ENCODE results near the gene PCDHGA6.

The PCDHGA6 gene

DNA sequence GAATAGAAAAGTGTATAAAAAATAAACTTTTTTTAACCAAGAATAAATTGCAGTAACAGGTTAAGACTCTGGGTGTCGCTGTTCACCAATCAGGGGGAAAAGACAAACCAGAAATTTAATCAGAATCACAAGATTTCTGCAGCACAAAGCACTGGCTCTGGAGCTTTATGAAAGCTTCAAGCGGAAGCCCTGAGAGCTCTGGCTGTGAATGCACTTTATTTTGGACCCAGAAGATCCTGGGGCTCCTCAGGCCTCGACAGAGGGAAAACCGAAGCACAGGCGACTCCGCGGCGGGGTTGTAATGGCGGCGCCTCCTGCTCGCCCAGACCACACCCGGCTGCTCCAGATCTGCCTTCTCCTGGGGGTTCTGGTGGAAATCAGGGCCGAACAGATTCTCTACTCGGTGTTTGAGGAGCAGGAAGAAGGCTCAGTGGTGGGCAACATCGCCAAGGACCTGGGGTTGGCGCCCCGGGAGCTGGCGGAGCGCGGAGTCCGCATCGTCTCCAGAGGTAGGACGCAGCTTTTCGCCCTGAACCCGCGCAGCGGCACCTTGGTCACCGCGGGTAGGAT is 18.7 kb upstream of the PCDHGA6 start, which contains the start of gene PCDHGA4:
Gene PCDHGA4 (plus strand): TSS at position 122 of the 570 bp plus-strand sequence. CDS start 87 bp downstream, at position 209.
- DNase-seq (ENCODE audit: low spot score) = no peak
- peak; percentile 13 for TF ChIP-seq CTCF (IDR thresholded peaks at IDR 0.05; ENCODE audit: extremely low read depth, missing control alignments)

DNA sequence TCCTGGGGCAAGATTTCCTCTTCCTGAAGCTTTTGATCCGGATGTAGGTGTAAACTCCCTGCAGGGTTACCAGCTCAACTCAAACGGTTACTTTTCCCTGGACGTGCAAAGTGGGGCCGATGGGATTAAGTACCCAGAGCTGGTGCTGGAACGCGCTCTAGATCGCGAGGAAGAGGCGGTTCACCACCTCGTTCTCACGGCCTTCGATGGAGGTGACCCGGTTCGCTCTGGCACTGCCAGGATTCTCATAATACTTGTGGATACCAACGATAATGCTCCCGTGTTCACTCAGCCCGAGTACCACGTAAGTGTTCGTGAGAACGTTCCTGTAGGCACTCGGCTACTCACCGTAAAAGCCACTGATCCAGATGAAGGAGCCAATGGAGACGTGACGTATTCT is 18.1 kb upstream of the PCDHGA6 start:
- no peak for DNase-seq (ENCODE audit: low spot score)
- no peak for TF ChIP-seq CTCF (IDR thresholded peaks at IDR 0.05; ENCODE audit: extremely low read depth, missing control alignments)

DNA sequence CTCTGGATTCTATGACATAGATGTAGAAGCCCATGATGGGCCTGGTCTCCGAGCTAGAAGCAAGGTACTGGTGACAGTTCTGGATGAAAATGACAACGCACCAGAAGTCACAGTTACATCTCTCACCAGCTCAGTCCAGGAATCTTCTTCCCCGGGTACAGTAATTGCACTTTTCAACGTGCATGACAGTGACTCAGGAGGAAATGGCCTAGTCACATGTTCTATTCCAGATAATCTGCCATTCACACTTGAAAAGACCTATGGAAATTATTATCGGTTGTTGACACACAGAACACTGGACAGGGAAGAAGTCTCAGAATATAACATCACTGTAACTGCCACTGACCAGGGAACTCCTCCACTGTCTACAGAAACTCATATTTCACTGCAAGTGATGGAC is 17.6 kb upstream of the PCDHGA6 start:
- no peak for DNase-seq (ENCODE audit: low spot score)
- TF ChIP-seq CTCF (IDR thresholded peaks at IDR 0.05; ENCODE audit: extremely low read depth, missing control alignments) = no peak

- TF ChIP-seq CTCF (IDR thresholded peaks at IDR 0.05; ENCODE audit: extremely low read depth, missing control alignments) = no peak
- no peak for DNase-seq (ENCODE audit: low spot score)
These were observed 16.7 kb upstream of the PCDHGA6 start for GRCh38 chr5:141356950-141357349.

DNA sequence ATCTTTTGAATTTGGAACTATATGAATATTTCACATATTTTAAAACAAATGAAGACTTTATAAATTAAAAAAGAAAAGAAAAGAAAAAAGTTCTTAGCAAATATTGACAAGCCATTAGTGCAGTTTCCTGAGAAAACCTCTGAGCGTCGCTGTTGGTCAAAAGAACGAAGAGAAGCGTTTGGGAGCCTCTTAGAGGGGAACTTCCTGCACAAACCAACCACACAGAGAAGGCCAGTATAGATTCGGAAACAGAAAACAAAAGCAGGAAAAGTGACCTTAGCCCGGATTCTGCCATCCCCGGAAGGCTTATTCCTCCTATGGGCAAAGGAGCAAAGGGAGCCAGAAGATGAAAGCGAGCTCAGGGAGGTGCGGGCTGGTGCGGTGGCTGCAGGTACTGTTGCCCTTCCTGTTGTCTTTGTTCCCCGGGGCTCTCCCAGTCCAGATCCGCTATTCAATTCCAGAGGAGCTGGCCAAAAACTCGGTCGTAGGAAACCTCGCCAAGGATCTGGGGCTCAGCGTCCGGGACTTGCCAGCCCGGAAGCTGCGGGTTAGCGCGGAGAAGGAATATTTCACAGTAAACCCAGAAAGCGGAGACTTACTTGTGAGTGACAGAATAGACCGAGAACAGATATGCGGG is 13.8 kb upstream of the PCDHGA6 start, which contains the start of gene PCDHGB2:
Gene PCDHGB2 (plus strand): TSS at position 205 of the 637 bp plus-strand sequence. CDS start 142 bp downstream, at position 347.
- TF ChIP-seq CTCF (IDR thresholded peaks at IDR 0.05; ENCODE audit: extremely low read depth, missing control alignments) = no peak
- DNase-seq (ENCODE audit: low spot score) = peak; percentile 65

GRCh38 chr5:141360685-141361084 is 13.0 kb upstream of the PCDHGA6 start:
- no peak for TF ChIP-seq CTCF (IDR thresholded peaks at IDR 0.05; ENCODE audit: extremely low read depth, missing control alignments)

GRCh38 chr5:141362719-141363118 is 11.0 kb upstream of the PCDHGA6 start:
- no peak for DNase-seq (ENCODE audit: low spot score)
- no peak for TF ChIP-seq CTCF (IDR thresholded peaks at IDR 0.05; ENCODE audit: extremely low read depth, missing control alignments)

More at GRCh38 chr5:141360685-141361084, 13.0 kb upstream of the PCDHGA6 start:
- DNase-seq (ENCODE audit: low spot score) = no peak

Measured in GM20000 (cell line).